ENCODE measurements around the gene WDR7. TPM values are rescaled to one million over a fixed set of nuclear protein-coding genes. Genes with fewer than 3 reads are reported as not detected.

WDR7 gene
- total RNA-seq, 1 experiment from 2014 or later, result 11.5 TPM

GRCh38 chr18:57009844-57010243 is 358.7 kb downstream of the WDR7 start:
- CTCF ChIA-PET, result no interaction called here
- POLR2A ChIA-PET, result no interaction called here
- no peak overlapping the region for H3K4me2 ChIP-seq (ENCODE audit: low read length)
- RAD21 ChIA-PET (ENCODE audit: low non-redundant PET in 1 of 2, low total read pairs in 2 of 2, uncharacterized antibody in 2 of 2, unreplicated experiment in 2 of 2), result no interaction called here
- peaks cover 2 to 4% of the 10 kb centered on the region in 2 experiments for H3K4me1 ChIP-seq (ENCODE audit: control insufficient read depth in 1 of 2, insufficient read depth in 2 of 2, low read length in 2 of 2)
- BruUV-seq (replicated peaks), result no TSS peak
- ATAC-seq (no peak), DNase-seq (ENCODE audit: low read depth, low spot score) (no peak)
- no peak overlapping the region for H3K4me3 ChIP-seq (replicated peaks in 1 of 2; ENCODE audit: low read depth in 1 of 2, low read length in 2 of 2)
- H4K20me1 ChIP-seq (ENCODE audit: insufficient read depth), result no peaks in the 10 kb centered on the region
- H2AFZ ChIP-seq (ENCODE audit: low read depth, low read length, poor library complexity, severe bottlenecking), result no peak overlapping the region
- no peak overlapping the region for H3K27ac ChIP-seq (ENCODE audit: low read depth, low read length)
- intact Hi-C loops (cut with micrococcal nuclease), result no loop called here
- TF ChIP-seq FOSL1 (IDR thresholded peaks at IDR 0.05; ENCODE audit: low read depth) (no peak), POLR2AphosphoS5 (IDR thresholded peaks at IDR 0.05; ENCODE audit: low read depth, low read length) (no peak), ATF3 (IDR thresholded peaks at IDR 0.05) (no peak), EZH2phosphoT487 (IDR thresholded peaks at IDR 0.05; ENCODE audit: borderline replicate concordance) (no peak), ZFX (IDR thresholded peaks at IDR 0.05) (no peak), EGR1 (IDR thresholded peaks at IDR 0.05; ENCODE audit: low read depth) (no peak), JUND (IDR thresholded peaks at IDR 0.05) (no peak), TCF7L2 (IDR thresholded peaks at IDR 0.05; ENCODE audit: borderline replicate concordance, extremely low read depth, insufficient read depth, insufficient read length) (no peak)
- H3K27me3 ChIP-seq (ENCODE audit: insufficient read depth, low read length), result no peaks in the 10 kb centered on the region
- H3K9ac ChIP-seq (ENCODE audit: low read length), result no peak overlapping the region
- no peaks in the 10 kb centered on the region for H3K79me2 ChIP-seq (ENCODE audit: insufficient read depth, low read length)
- no peaks in the 10 kb centered on the region for H3K9me3 ChIP-seq (ENCODE audit: control insufficient read depth in 1 of 2, insufficient read depth in 1 of 2, low read depth in 1 of 2, low read length in 2 of 2)
- no peaks in the 10 kb centered on the region for H3K9me2 ChIP-seq (ENCODE audit: insufficient read depth)
- no peaks in the 10 kb centered on the region for H3K36me3 ChIP-seq (ENCODE audit: control insufficient read depth in 1 of 2, insufficient read depth in 2 of 2, low read length in 2 of 2)

GRCh38 chr18:57014772-57015413 is 363.7 kb downstream of the WDR7 start:
- H3K4me1 ChIP-seq (ENCODE audit: control insufficient read depth in 1 of 2, insufficient read depth in 2 of 2, low read length in 2 of 2), result no peaks in the 10 kb centered on the region
- RAD21 ChIA-PET (ENCODE audit: low non-redundant PET in 1 of 2, low total read pairs in 2 of 2, uncharacterized antibody in 2 of 2, unreplicated experiment in 2 of 2), result no interaction called here
- DNase-seq (ENCODE audit: low read depth, low spot score), result no peak
- BruUV-seq (replicated peaks), result no TSS peak
- POLR2A ChIA-PET, result no interaction called here
- H4K20me1 ChIP-seq (ENCODE audit: insufficient read depth), result no peaks in the 10 kb centered on the region
- no peak overlapping the region for H3K27ac ChIP-seq (ENCODE audit: low read depth, low read length)
- no peak for TF ChIP-seq EZH2 (IDR thresholded peaks at IDR 0.05)
- TF ChIP-seq POLR2A (IDR thresholded peaks at IDR 0.05; ENCODE audit: borderline replicate concordance, extremely low read depth, insufficient read depth, insufficient read length), result no peak
- no peak for TF ChIP-seq MAX (IDR thresholded peaks at IDR 0.05)
- no peak for TF ChIP-seq EZH2phosphoT487 (IDR thresholded peaks at IDR 0.05; ENCODE audit: borderline replicate concordance)
- no peak for TF ChIP-seq JUND (IDR thresholded peaks at IDR 0.05)
- no peak for TF ChIP-seq SRF (IDR thresholded peaks at IDR 0.05; ENCODE audit: low read depth)
- H3K4me2 ChIP-seq (ENCODE audit: low read length), result no peak overlapping the region
- H3K9me3 ChIP-seq (ENCODE audit: control insufficient read depth in 1 of 2, insufficient read depth in 1 of 2, low read depth in 1 of 2, low read length in 2 of 2), result no peaks in the 10 kb centered on the region
- CTCF ChIA-PET, result no interaction called here
- no peak overlapping the region for H3K9ac ChIP-seq (ENCODE audit: low read length)
- no peaks in the 10 kb centered on the region for H3K9me2 ChIP-seq (ENCODE audit: insufficient read depth)
- no peak overlapping the region for H2AFZ ChIP-seq (ENCODE audit: low read depth, low read length, poor library complexity, severe bottlenecking)
- H3K79me2 ChIP-seq (ENCODE audit: insufficient read depth, low read length), result no peaks in the 10 kb centered on the region
- intact Hi-C loops (cut with micrococcal nuclease), result no loop called here
- no peaks in the 10 kb centered on the region for H3K27me3 ChIP-seq (ENCODE audit: insufficient read depth, low read length)
- ATAC-seq, result no peak
- no peak overlapping the region for H3K4me3 ChIP-seq (replicated peaks in 1 of 2; ENCODE audit: low read depth in 1 of 2, low read length in 2 of 2)
- H3K36me3 ChIP-seq (ENCODE audit: control insufficient read depth in 1 of 2, insufficient read depth in 2 of 2, low read length in 2 of 2), result no peaks in the 10 kb centered on the region
